Left ventricle myocardium inferior (tissue), 1 donor: ENCODE data around the gene ACOT13. TPM values are rescaled to one million over a fixed set of nuclear protein-coding genes. Genes with fewer than 3 reads are reported as not detected.
"Not testable (repeated sequence)": the region's sequence is repeated elsewhere in the genome, so short reads cannot be mapped to it uniquely, and the experiment has no call there.

Source experiments
- DNase-seq: peaks from one replicate; pipeline ENCODE4 v3.0.0-alpha.2; 2020
- H3K27ac ChIP-seq: fragments of 200-600 bp; replicated peaks from 2 replicates; pipeline ENCODE4 v1.8.0; 2021
- H3K27me3 ChIP-seq: fragments of 200-600 bp; 2 replicates; pipeline ENCODE4 v1.8.0; 2021; ENCODE audit warnings: low read depth
- H3K36me3 ChIP-seq: fragments of 200-600 bp; 2 replicates; pipeline ENCODE4 v1.8.0; 2021
- H3K4me1 ChIP-seq: fragments of 200-600 bp; 2 replicates; pipeline ENCODE4 v1.8.0; 2021
- H3K4me3 ChIP-seq: fragments of 200-600 bp; 2 replicates; pipeline ENCODE4 v1.8.0; 2021; ENCODE audit warnings: mild to moderate bottlenecking, moderate library complexity
- H3K9me3 ChIP-seq: fragments of 200-600 bp; replicated peaks from 2 replicates; pipeline ENCODE4 v1.8.0; 2021
- intact Hi-C: fragments of 100-400 bp; cut with micrococcal nuclease; formaldehyde crosslinking; loops from one replicate; pipeline ENCODE4 v1.11.0; 2022
- total RNA-seq: library from RNA; stranded (reverse); fragmentation: NEBNext Ultra II Directional; extraction: Animal tissue kit (Norgen Biotek cat#: 25700); gene quantifications from one replicate; pipeline ENCODE4 v1.2.1, GENCODE V29; 2021
- TF ChIP-seq, protein P1 (sequence below): fragments of 200-600 bp; IDR thresholded peaks from 2 replicates; pipeline ENCODE4 v1.8.0; 2021; ENCODE audit warnings: antibody characterized with exemption, mild to moderate bottlenecking, borderline replicate concordance
- donor health status: DM: no; HTN: yes; CAD: no; lungs with severe emphysema.

Gene ACOT13
- total RNA-seq, 1 donor from 2014 or later, result 59.2 TPM

DNA sequence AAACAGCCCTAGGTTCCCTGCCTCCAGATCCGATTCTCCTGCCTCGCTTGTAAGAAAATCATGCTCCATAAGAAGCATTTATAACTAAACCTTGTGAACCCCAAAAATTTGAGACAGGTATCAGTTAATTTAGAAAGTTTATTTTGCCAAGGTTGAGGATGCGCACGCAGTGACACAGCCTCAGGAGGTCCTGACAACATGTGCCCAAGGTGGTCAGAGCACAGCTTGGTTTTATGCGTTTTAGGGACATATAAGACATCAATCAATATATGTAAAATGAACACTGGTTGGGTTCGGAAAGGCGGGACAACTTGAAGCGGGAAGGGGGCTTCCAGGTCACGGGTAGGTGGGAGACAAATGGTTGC is 2.1 kb downstream of the ACOT13 start:
- DNase-seq, result no peak
- H3K4me1 ChIP-seq, result peaks cover 44% of the 10 kb centered on the region
- TF ChIP-seq, protein P1, sequence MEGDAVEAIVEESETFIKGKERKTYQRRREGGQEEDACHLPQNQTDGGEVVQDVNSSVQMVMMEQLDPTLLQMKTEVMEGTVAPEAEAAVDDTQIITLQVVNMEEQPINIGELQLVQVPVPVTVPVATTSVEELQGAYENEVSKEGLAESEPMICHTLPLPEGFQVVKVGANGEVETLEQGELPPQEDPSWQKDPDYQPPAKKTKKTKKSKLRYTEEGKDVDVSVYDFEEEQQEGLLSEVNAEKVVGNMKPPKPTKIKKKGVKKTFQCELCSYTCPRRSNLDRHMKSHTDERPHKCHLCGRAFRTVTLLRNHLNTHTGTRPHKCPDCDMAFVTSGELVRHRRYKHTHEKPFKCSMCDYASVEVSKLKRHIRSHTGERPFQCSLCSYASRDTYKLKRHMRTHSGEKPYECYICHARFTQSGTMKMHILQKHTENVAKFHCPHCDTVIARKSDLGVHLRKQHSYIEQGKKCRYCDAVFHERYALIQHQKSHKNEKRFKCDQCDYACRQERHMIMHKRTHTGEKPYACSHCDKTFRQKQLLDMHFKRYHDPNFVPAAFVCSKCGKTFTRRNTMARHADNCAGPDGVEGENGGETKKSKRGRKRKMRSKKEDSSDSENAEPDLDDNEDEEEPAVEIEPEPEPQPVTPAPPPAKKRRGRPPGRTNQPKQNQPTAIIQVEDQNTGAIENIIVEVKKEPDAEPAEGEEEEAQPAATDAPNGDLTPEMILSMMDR, result no peak
- H3K4me3 ChIP-seq, result no peak overlapping the region
- H3K27ac ChIP-seq, result no peak overlapping the region
- intact Hi-C loops, result no loop called here
- peaks cover 17% of the 10 kb centered on the region for H3K9me3 ChIP-seq
- no peaks in the 10 kb centered on the region for H3K27me3 ChIP-seq
- peaks cover 17% of the 10 kb centered on the region for H3K36me3 ChIP-seq

- Histone ChIP-seq H3K36me3 (peaks cover 14% of the 10 kb centered on the region), H3K9me3 (peaks cover 18% of the 10 kb centered on the region), H3K4me1 (peaks cover 31% of the 10 kb centered on the region)
- intact Hi-C loops, H3K4me3 ChIP-seq, H3K27me3 ChIP-seq, H3K27ac ChIP-seq, DNase-seq: not testable (repeated sequence)
These were observed 3.6 kb downstream of the ACOT13 start for GRCh38 chr6:24670492-24670891.

DNA sequence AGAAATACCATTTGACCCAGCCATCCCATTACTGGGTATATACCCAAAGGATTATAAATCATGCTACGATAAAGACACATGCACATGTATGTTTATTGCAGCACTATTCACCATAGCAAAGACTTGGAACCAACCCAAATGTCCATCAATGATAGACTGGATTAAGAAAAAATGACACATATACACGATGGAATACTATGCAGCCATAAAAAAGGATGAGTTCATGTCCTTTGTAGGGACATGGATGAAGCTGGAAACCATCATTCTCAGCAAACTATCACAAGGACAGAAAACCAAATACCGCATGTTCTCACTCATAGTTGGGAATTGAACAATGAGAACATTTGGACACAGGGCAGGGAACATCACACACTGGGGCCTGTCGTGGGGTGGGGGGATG is 4.2 kb downstream of the ACOT13 start:
- DNase-seq, H3K4me3 ChIP-seq, intact Hi-C loops, H3K27ac ChIP-seq, H3K27me3 ChIP-seq: not testable (repeated sequence)
- H3K9me3 ChIP-seq, result peaks cover 18% of the 10 kb centered on the region
- H3K36me3 ChIP-seq, result peaks cover 14% of the 10 kb centered on the region
- peaks cover 25% of the 10 kb centered on the region for H3K4me1 ChIP-seq

- intact Hi-C loops, result no loop called here
- Histone ChIP-seq H3K9me3 (peaks cover 18% of the 10 kb centered on the region), H3K27ac (no peak overlapping the region), H3K4me3 (no peak overlapping the region), H3K4me1 (peaks cover 12% of the 10 kb centered on the region), H3K36me3 (peaks cover 14% of the 10 kb centered on the region), H3K27me3 (no peaks in the 10 kb centered on the region)
- no peak for DNase-seq
- TF ChIP-seq, protein P1, result no peak
These were observed 5.8 kb downstream of the ACOT13 start for GRCh38 chr6:24672620-24673182.

- Histone ChIP-seq H3K27ac (no peak overlapping the region), H3K4me1 (peaks cover 3% of the 10 kb centered on the region), H3K4me3 (no peak overlapping the region), H3K27me3 (no peaks in the 10 kb centered on the region), H3K9me3 (peaks cover 18% of the 10 kb centered on the region), H3K36me3 (peaks cover 14% of the 10 kb centered on the region)
- no peak for DNase-seq
- TF ChIP-seq, protein P1, result no peak
- intact Hi-C loops, result no loop called here
These were observed 6.7 kb downstream of the ACOT13 start for GRCh38 chr6:24673625-24674024.

DNA sequence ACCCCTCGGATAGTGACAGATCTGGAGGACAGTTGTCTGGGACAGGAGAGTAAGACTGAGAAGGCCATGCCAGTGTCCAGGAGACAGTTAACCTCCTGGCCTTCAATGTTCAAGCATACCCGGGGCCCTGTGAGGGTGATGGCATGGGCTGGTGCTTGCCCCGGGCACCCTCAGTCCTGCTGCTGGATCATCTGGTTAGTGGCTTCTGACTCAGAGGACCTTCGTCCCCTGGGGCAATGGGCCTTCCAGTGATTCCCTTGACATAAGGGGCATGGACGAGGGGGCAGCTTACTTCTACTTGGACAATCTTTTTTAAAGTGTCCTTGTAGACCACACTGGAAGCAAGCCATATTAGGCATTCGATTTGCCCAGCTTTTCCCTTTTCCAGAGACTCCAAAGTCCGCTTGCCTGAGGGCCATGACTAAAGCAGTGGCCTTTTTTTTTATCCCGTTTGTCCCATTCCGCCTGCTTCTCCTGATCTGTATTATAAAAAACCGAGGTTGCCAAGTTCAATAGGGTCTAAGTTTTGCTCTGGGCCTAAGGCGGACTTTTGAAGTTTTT is 12.0 kb downstream of the ACOT13 start:
- DNase-seq, H3K27ac ChIP-seq, intact Hi-C loops, H3K4me3 ChIP-seq, H3K4me1 ChIP-seq, H3K9me3 ChIP-seq, H3K27me3 ChIP-seq, H3K36me3 ChIP-seq: not testable (repeated sequence)

- H3K4me1 ChIP-seq, result peaks cover 7% of the 10 kb centered on the region
- no peaks in the 10 kb centered on the region for H3K9me3 ChIP-seq
- no peak for DNase-seq
- intact Hi-C loops, result no loop called here
- no peaks in the 10 kb centered on the region for H3K27me3 ChIP-seq
- TF ChIP-seq, protein P1, result no peak
- no peak overlapping the region for H3K27ac ChIP-seq
- H3K36me3 ChIP-seq, result no peaks in the 10 kb centered on the region
- H3K4me3 ChIP-seq, result no peak overlapping the region
These were observed 13.7 kb downstream of the ACOT13 start for GRCh38 chr6:24680582-24680981.
